ENCODE results near the gene GALNT18. TPM values are rescaled to one million over a fixed set of nuclear protein-coding genes. Genes with fewer than 3 reads are reported as not detected.

GALNT18 gene
- total RNA-seq (10 to 100 TPM; 15.6 to 20.1 TPM), polyA plus RNA-seq (ENCODE audit: insufficient read length in 2 of 2) (1 to 10 TPM; 9.8 to 10.0 TPM)
- long read RNA-seq, donor 1, transcript GALNT18-201 (11 exons, 2,504 nt) = major isoform, 5 of 6 reads
- long read RNA-seq, donor 1, partial matches to known transcripts = 0 of 6 reads
- long read RNA-seq, donor 1, other reads (novel, unspliced or antisense) = 0 of 6 reads
- long read RNA-seq, donor 2, partial matches to known transcripts = 0 of 1 reads
- long read RNA-seq, donor 2, other reads (novel, unspliced or antisense) = 0 of 1 reads
- long read RNA-seq, donor 3, partial matches to known transcripts = 0 of 1 reads
- long read RNA-seq, donor 3, other reads (novel, unspliced or antisense) = 0 of 1 reads
- long read RNA-seq, donor 4, transcript GALNT18-201 (11 exons, 2,504 nt) = major isoform, 12 of 20 reads
- long read RNA-seq, donor 4, partial matches to known transcripts = 8 of 20 reads
- long read RNA-seq, donor 4, other reads (novel, unspliced or antisense) = 0 of 20 reads

DNA sequence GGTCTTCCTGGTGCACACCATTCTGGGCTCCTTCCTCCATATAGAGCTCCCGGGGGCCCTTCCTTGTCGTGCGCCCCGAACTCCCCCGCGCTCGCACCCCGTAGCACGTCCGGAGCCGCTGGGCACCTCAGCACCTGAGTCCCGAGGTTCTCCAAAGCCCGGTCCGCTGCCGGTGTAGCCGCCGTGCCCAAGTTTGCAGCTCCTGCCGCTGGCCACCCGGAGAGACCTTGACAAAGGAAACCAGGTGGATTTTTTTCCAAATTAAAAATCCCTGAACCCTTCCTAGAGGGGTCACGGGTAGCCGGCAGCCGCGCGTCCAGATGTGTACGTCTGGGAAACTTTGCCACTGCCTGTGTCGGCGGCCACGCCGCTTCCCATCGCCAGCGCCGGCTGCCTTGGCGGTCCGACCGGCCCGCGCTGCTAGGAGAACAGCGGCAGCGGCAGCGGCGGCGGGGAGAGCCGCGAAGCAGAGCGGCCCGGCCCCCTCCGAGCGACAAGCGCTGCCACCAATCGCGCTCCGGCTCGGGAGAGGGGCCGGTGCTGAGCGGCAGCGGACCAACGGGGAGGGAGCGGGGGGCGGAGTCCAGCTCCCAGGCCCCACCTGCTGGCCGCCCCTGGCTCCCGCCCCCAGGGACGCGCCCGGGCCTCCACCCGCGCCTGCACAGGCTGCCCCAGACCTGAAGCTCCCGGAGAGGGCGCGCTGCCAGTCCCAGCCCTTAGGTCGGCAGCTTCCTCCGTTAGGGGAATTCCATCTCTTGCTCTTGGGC is at the start of gene GALNT18:
GALNT18 (minus strand) TSS at position 433 of the 767 bp plus-strand sequence.
- Histone ChIP-seq H3K9me3 (ENCODE audit: control insufficient read depth, insufficient read depth, low read length) (no peaks in the 10 kb centered on the region), H3K27ac (ENCODE audit: low read depth, low read length) (peak within 1 kb of the TSS; percentile 16), H3K4me3 (ENCODE audit: low read depth, low read length) (peak within 1 kb of the TSS; percentile 77), H3K36me3 (ENCODE audit: control insufficient read depth, insufficient read depth, low read length) (no peaks in the 10 kb centered on the region), H3K27me3 (ENCODE audit: control insufficient read depth, insufficient read depth, low read length) (peaks cover 23% of the 10 kb centered on the region), H3K4me1 (ENCODE audit: control insufficient read depth, insufficient read depth, low read length) (peaks cover 26% of the 10 kb centered on the region)
- 0% methylated on average over 71 of the region's 71 CpGs for WGBS (ENCODE audit: insufficient coverage)
- DNase-seq (ENCODE audit: low read depth in 4 of 6, low spot score in 6 of 6) = peak; percentile 71 to 98 (median 85)

GRCh38 chr11:11670574-11670973 is 48.8 kb upstream of the GALNT18 start:
- no peaks in the 10 kb centered on the region for H3K9me3 ChIP-seq (ENCODE audit: control insufficient read depth, insufficient read depth, low read length)
- H3K27me3 ChIP-seq (ENCODE audit: control insufficient read depth, insufficient read depth, low read length) = no peaks in the 10 kb centered on the region
- 29% methylated on average over 5 of the region's 5 CpGs for WGBS (ENCODE audit: insufficient coverage)
- H3K27ac ChIP-seq (ENCODE audit: low read depth, low read length) = no peak overlapping the region
- peaks cover 10% of the 10 kb centered on the region for H3K4me1 ChIP-seq (ENCODE audit: control insufficient read depth, insufficient read depth, low read length)
- H3K4me3 ChIP-seq (ENCODE audit: low read depth, low read length) = no peak overlapping the region
- DNase-seq (ENCODE audit: low read depth in 4 of 6, low spot score in 6 of 6) = peak in 2 of 6 donors; percentile 34 to 35
- H3K36me3 ChIP-seq (ENCODE audit: control insufficient read depth, insufficient read depth, low read length) = no peaks in the 10 kb centered on the region

DNA sequence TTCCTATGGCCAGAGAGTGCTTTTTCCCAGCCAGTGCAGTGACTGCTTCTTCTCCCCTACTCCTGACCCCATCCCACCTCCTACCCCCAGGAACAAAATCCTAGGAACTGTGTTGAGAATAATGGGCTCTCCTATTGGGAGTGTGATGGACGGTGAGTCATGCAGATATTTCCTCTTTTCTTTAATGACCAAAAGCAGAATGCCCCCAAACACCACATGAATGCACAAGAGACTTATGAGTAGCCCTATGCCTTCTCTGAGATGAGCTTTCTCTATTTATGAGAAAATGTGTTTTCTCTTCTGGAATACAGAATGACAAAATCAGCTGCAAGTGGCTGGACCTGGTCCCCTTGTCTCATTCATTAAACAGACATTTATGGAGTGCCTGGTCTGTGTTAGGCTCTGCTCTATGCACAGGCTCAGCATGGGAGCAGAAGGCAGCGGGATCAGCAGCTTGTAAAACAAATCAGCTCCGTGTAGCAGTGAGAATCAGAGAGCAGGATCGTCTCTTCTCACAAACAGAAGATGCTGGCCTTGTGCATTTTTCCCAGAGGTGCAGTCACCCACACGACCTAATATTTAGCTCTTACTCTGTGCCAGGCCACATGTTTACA is 47.5 kb upstream of the GALNT18 start:
- DNase-seq (ENCODE audit: low read depth in 4 of 6, low spot score in 6 of 6) = peak in 2 of 6 donors; percentile 38 to 80
- 11% methylated on average over 2 of the region's 5 CpGs for WGBS (ENCODE audit: insufficient coverage)
- Histone ChIP-seq H3K4me1 (ENCODE audit: control insufficient read depth, insufficient read depth, low read length) (peaks cover 10% of the 10 kb centered on the region), H3K9me3 (ENCODE audit: control insufficient read depth, insufficient read depth, low read length) (no peaks in the 10 kb centered on the region), H3K4me3 (ENCODE audit: low read depth, low read length) (no peak overlapping the region), H3K36me3 (ENCODE audit: control insufficient read depth, insufficient read depth, low read length) (no peaks in the 10 kb centered on the region), H3K27ac (ENCODE audit: low read depth, low read length) (no peak overlapping the region), H3K27me3 (ENCODE audit: control insufficient read depth, insufficient read depth, low read length) (no peaks in the 10 kb centered on the region)

GRCh38 chr11:11668781-11669180 is 47.0 kb upstream of the GALNT18 start:
- H3K27ac ChIP-seq (ENCODE audit: low read depth, low read length) = no peak overlapping the region
- H3K36me3 ChIP-seq (ENCODE audit: control insufficient read depth, insufficient read depth, low read length) = no peaks in the 10 kb centered on the region
- peak in 1 of 6 donors; percentile 8 for DNase-seq (ENCODE audit: low read depth in 4 of 6, low spot score in 6 of 6)
- peaks cover 15% of the 10 kb centered on the region for H3K4me1 ChIP-seq (ENCODE audit: control insufficient read depth, insufficient read depth, low read length)
- 58% methylated on average over 5 of the region's 5 CpGs for WGBS (ENCODE audit: insufficient coverage)
- no peaks in the 10 kb centered on the region for H3K27me3 ChIP-seq (ENCODE audit: control insufficient read depth, insufficient read depth, low read length)
- H3K9me3 ChIP-seq (ENCODE audit: control insufficient read depth, insufficient read depth, low read length) = no peaks in the 10 kb centered on the region
- H3K4me3 ChIP-seq (ENCODE audit: low read depth, low read length) = no peak overlapping the region

DNA sequence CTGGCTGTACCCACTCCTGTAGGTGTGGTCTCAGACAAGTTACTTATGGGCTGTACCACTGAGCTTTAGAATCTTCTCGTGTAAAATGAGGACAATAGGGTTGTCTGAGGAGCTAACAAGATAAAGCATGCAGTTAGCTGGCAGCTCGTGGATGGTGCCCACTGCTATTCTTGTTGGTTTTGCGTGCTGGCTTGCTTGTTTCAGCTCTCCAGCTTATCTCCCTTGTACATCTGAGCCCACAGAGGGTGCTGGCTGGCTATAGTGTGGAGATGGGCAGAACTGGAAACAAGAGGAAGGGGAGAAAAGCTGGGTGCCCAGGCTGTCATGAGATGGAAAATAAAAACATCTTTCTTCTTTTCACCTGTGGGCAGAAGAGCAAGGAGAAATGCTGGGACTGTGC is 46.5 kb upstream of the GALNT18 start:
- Histone ChIP-seq H3K4me3 (ENCODE audit: low read depth, low read length) (no peak overlapping the region), H3K9me3 (ENCODE audit: control insufficient read depth, insufficient read depth, low read length) (no peaks in the 10 kb centered on the region), H3K27me3 (ENCODE audit: control insufficient read depth, insufficient read depth, low read length) (no peaks in the 10 kb centered on the region), H3K4me1 (ENCODE audit: control insufficient read depth, insufficient read depth, low read length) (peaks cover 17% of the 10 kb centered on the region), H3K36me3 (ENCODE audit: control insufficient read depth, insufficient read depth, low read length) (no peaks in the 10 kb centered on the region), H3K27ac (ENCODE audit: low read depth, low read length) (no peak overlapping the region)
- no peak for DNase-seq (ENCODE audit: low read depth in 4 of 6, low spot score in 6 of 6)
- whole genome bisulfite sequencing (ENCODE audit: insufficient coverage) = 38% methylated on average over 1 of the region's 3 CpGs

DNA sequence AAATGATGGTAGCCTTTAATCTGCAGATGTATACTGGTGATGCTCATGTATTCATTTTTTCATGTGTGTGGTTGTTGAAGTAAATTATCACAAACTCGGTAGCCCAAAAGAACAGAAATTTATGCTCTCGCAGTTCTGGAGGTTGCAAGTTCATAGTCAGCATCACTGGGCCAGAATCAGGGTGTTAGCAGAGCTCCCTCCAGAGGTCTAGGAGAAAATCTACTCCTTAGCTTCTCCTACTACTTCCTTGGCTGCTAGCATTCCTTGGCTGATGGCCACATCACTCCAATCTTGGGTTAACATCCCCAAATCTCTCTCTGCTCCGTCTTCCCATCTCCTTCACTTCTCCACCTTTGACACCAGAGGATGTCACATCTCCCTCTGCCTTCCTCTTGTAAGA is 45.3 kb upstream of the GALNT18 start:
- H3K4me1 ChIP-seq (ENCODE audit: control insufficient read depth, insufficient read depth, low read length) = peaks cover 17% of the 10 kb centered on the region
- no peaks in the 10 kb centered on the region for H3K9me3 ChIP-seq (ENCODE audit: control insufficient read depth, insufficient read depth, low read length)
- no peak overlapping the region for H3K4me3 ChIP-seq (ENCODE audit: low read depth, low read length)
- no peak overlapping the region for H3K27ac ChIP-seq (ENCODE audit: low read depth, low read length)
- no peaks in the 10 kb centered on the region for H3K27me3 ChIP-seq (ENCODE audit: control insufficient read depth, insufficient read depth, low read length)
- DNase-seq (ENCODE audit: low read depth in 4 of 6, low spot score in 6 of 6) = no peak
- no peaks in the 10 kb centered on the region for H3K36me3 ChIP-seq (ENCODE audit: control insufficient read depth, insufficient read depth, low read length)
- 100% methylated on average over 3 of the region's 3 CpGs for WGBS (ENCODE audit: insufficient coverage)

DNA sequence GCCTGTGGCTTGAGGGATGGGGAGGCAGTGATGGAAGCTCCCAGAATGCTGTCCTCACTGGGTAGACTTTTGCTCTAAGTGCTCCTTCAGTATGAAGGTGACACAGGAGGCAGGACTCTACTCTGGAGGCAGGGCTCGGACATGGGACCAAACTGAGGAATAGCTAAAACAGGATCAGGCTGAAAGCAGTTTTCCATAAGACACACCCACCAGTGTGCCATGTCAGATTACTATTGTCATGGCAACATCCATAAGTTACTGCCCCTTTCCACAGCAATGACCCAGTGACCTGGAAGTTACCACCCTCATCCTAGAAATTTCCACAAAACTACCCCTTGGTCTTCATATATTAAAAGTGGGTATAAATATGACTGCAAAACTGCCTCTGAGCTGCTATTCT is 43.6 kb upstream of the GALNT18 start:
- no CpG with 5 or more reads among the region's 1 CpG for whole genome bisulfite sequencing (ENCODE audit: insufficient coverage)
- H3K9me3 ChIP-seq (ENCODE audit: control insufficient read depth, insufficient read depth, low read length) = no peaks in the 10 kb centered on the region
- no peak for DNase-seq (ENCODE audit: low read depth in 4 of 6, low spot score in 6 of 6)
- H3K27ac ChIP-seq (ENCODE audit: low read depth, low read length) = no peak overlapping the region
- H3K4me1 ChIP-seq (ENCODE audit: control insufficient read depth, insufficient read depth, low read length) = peaks cover 13% of the 10 kb centered on the region
- no peaks in the 10 kb centered on the region for H3K27me3 ChIP-seq (ENCODE audit: control insufficient read depth, insufficient read depth, low read length)
- H3K4me3 ChIP-seq (ENCODE audit: low read depth, low read length) = no peak overlapping the region
- no peaks in the 10 kb centered on the region for H3K36me3 ChIP-seq (ENCODE audit: control insufficient read depth, insufficient read depth, low read length)

DNA sequence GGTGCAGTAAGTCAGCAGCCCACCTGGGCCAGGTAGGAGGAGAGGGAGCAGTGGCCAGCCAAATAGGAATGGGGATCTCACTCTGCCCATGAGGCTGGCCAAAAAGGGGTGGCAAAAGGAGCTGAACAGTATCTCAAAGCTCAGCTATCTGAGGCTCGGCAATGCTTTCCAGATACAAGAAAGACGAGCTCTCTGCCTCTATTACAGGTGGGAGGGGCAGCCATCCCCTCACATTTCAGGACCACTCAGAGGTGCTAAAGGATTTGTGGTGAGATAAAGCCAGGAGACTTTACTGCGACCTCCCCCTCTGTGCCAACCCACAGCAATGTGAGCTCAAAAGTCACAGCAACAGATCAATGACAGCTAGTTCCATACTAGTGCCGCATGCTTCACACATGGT is 42.1 kb upstream of the GALNT18 start:
- WGBS (ENCODE audit: insufficient coverage) = 82% methylated on average over 3 of the region's 4 CpGs

DNA sequence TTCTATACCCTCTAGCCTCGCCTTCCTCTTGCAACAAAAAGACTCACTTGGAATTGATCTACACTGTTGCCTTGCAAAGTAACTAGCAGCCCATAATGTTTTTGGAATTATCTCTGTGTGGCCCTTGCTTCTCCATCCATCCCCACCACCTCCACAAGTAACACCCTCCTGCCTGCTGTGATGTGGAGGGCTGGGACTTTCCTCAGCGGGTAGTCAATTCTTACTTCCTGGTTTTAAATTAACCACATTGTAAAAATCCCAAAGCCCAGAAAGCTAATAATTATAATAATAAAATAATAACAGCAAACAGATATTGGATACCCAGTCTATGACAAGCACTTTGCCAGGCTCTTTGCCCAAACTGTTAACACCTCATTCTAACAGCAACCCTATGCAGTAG is 40.8 kb upstream of the GALNT18 start:
- no peak for DNase-seq (ENCODE audit: low read depth in 4 of 6, low spot score in 6 of 6)
- no peak overlapping the region for H3K27ac ChIP-seq (ENCODE audit: low read depth, low read length)
- peaks cover 7% of the 10 kb centered on the region for H3K4me1 ChIP-seq (ENCODE audit: control insufficient read depth, insufficient read depth, low read length)
- no peak overlapping the region for H3K4me3 ChIP-seq (ENCODE audit: low read depth, low read length)
- H3K9me3 ChIP-seq (ENCODE audit: control insufficient read depth, insufficient read depth, low read length) = no peaks in the 10 kb centered on the region
- no CpG with 5 or more reads among the region's 2 CpGs for WGBS (ENCODE audit: insufficient coverage)
- no peaks in the 10 kb centered on the region for H3K36me3 ChIP-seq (ENCODE audit: control insufficient read depth, insufficient read depth, low read length)
- H3K27me3 ChIP-seq (ENCODE audit: control insufficient read depth, insufficient read depth, low read length) = no peaks in the 10 kb centered on the region

More for the DNA sequence above, 42.1 kb upstream of the GALNT18 start:
- Histone ChIP-seq H3K9me3 (ENCODE audit: control insufficient read depth, insufficient read depth, low read length) (no peaks in the 10 kb centered on the region), H3K4me3 (ENCODE audit: low read depth, low read length) (no peak overlapping the region), H3K27ac (ENCODE audit: low read depth, low read length) (no peak overlapping the region), H3K36me3 (ENCODE audit: control insufficient read depth, insufficient read depth, low read length) (no peaks in the 10 kb centered on the region), H3K4me1 (ENCODE audit: control insufficient read depth, insufficient read depth, low read length) (peaks cover 12% of the 10 kb centered on the region), H3K27me3 (ENCODE audit: control insufficient read depth, insufficient read depth, low read length) (no peaks in the 10 kb centered on the region)
- DNase-seq (ENCODE audit: low read depth in 4 of 6, low spot score in 6 of 6) = no peak

All from spinal cord (tissue), 10 donors.